Panc1 (cell line): ENCODE data around the gene PRF1.

Experiments
- CTCF ChIP-seq: fragments of 450-650 bp; IDR thresholded peaks from 2 replicates; pipeline ENCODE4 v1.5.1; 2017; ENCODE audit warnings: mild to moderate bottlenecking
- POLR2AphosphoS5 ChIP-seq: IDR thresholded peaks from 2 replicates; pipeline ENCODE4 v1.6.1; 2012; ENCODE audit warnings: mild to moderate bottlenecking, low read depth, low read length, moderate library complexity
- REST ChIP-seq, 2 experiments: IDR thresholded peaks; 2 replicates each; pipeline ENCODE4 v1.6.1; 2011 to 2012; ENCODE audit warnings: low read depth in 2 of 2, control low read depth in 1 of 2, low read length in 1 of 2, mild to moderate bottlenecking in 1 of 2, moderate library complexity in 1 of 2; ENCODE audit not compliant: insufficient read depth in 1 of 2

GRCh38 chr10:70584909-70585544 lies 17.5 kb downstream of the PRF1 start:
- TF ChIP-seq CTCF (no peak), REST (IDR thresholded peaks at IDR 0.05; ENCODE audit: insufficient read depth in 1 of 2, low read depth in 2 of 2, low read length in 1 of 2) (no peak), POLR2AphosphoS5 (no peak)
